HepG2 (cell line): Measurements from ENCODE around the gene FUT6. TPM values are rescaled to one million over a fixed set of nuclear protein-coding genes. Genes with fewer than 3 reads are reported as not detected.

Experiments used
- ARHGAP35 ChIP-seq: sonication (generic); formaldehyde crosslinking; IDR thresholded peaks from 2 replicates; pipeline ENCODE4 v1.9.0; 2022; ENCODE audit warnings: mild to moderate bottlenecking, inconsistent platforms, moderate library complexity, missing genetic modification reagents, borderline replicate concordance
- ATRX ChIP-seq: sonication (generic); formaldehyde crosslinking; IDR thresholded peaks from 2 replicates; pipeline ENCODE4 v1.4.0; 2020; ENCODE audit warnings: missing genetic modification reagents, borderline replicate concordance
- BCL6 ChIP-seq: IDR thresholded peaks from 2 replicates; pipeline ENCODE4 v1.6.1; 2016; ENCODE audit warnings: missing genetic modification reagents, missing compliant biosample characterization
- BHLHE40 ChIP-seq: IDR thresholded peaks from 2 replicates; pipeline ENCODE4 v1.6.1; 2011; ENCODE audit warnings: low read length, improper control_type of control experiment
- CSRNP2 ChIP-seq: sonication (generic); formaldehyde crosslinking; conservative IDR thresholded peaks from 2 replicates; pipeline ENCODE4 v1.8.0; 2022; ENCODE audit warnings: low read depth, missing genetic modification reagents
- ESRRA ChIP-seq: sonication (generic); formaldehyde crosslinking; IDR thresholded peaks from 2 replicates; pipeline ENCODE4 v1.5.1; 2020; ENCODE audit warnings: mild to moderate bottlenecking, low read depth, missing genetic modification reagents
- FOXP4 ChIP-seq: sonication (generic); formaldehyde crosslinking; IDR thresholded peaks from 2 replicates; pipeline ENCODE4 v1.4.0; 2020; ENCODE audit warnings: missing genetic modification reagents
- HMG20A ChIP-seq: IDR thresholded peaks from 2 replicates; pipeline ENCODE4 v1.6.1; 2016; ENCODE audit warnings: borderline replicate concordance
- KDM2A ChIP-seq: sonication (generic); formaldehyde crosslinking; IDR thresholded peaks from 2 replicates; pipeline ENCODE4 v1.4.0; 2020; ENCODE audit warnings: low read depth, missing genetic modification reagents, borderline replicate concordance
- KDM5A ChIP-seq: fragments of 200-600 bp; sonication (generic); IDR thresholded peaks from 2 replicates; pipeline ENCODE4 v1.7.0; 2018; ENCODE audit warnings: antibody characterized with exemption, mild to moderate bottlenecking, low read length, borderline replicate concordance
- MED8 ChIP-seq: sonication (generic); formaldehyde crosslinking; IDR thresholded peaks from 2 replicates; pipeline ENCODE4 v1.8.1; 2023; ENCODE audit warnings: mild to moderate bottlenecking, missing genetic modification reagents; ENCODE audit not compliant: insufficient replicate concordance
- SIN3B ChIP-seq: fragments of 150-350 bp; IDR thresholded peaks from 2 replicates; pipeline ENCODE4 v1.6.1; 2014; ENCODE audit warnings: low read length
- ZGPAT ChIP-seq: IDR thresholded peaks from 2 replicates; pipeline ENCODE4 v1.6.1; 2016; ENCODE audit warnings: mild to moderate bottlenecking
- ZHX1 ChIP-seq: sonication (generic); formaldehyde crosslinking; IDR thresholded peaks from 2 replicates; pipeline ENCODE4 v1.8.1; 2022; ENCODE audit warnings: low read depth, mild to moderate bottlenecking, missing genetic modification reagents
- ZNF124 ChIP-seq: sonication (generic); formaldehyde crosslinking; IDR thresholded peaks from 2 replicates; pipeline ENCODE4 v1.4.0; 2020; ENCODE audit warnings: missing genetic modification reagents
- ZNF292 ChIP-seq: sonication (generic); formaldehyde crosslinking; IDR thresholded peaks from 2 replicates; pipeline ENCODE4 v1.8.1; 2022; ENCODE audit warnings: mild to moderate bottlenecking, low read depth, missing genetic modification reagents, borderline replicate concordance
- ZNF749 ChIP-seq: sonication (generic); formaldehyde crosslinking; IDR thresholded peaks from 2 replicates; pipeline ENCODE4 v1.8.0; 2022; ENCODE audit warnings: mild to moderate bottlenecking, missing genetic modification reagents, moderate library complexity, borderline replicate concordance
- polyA plus RNA-seq, 8 experiments: library from polyadenylated mRNA; depleted of rRNA in 3 of 8; stranded (reverse) in 7 of 8; unstranded in 1 of 8; fragments of >200 nt; fragmentation: Illumina TruSeq in 4 of 8; extraction: Trizol in 4 of 8; gene quantifications; 2 replicates each; pipeline versions ENCODE4 v1.2.1 to v1.2.3, GENCODE V29; 2011 to 2016; ENCODE audit warnings: low read depth in 4 of 8, missing spikeins in 1 of 8, mixed read lengths in 1 of 8; ENCODE audit not compliant: insufficient read depth in 1 of 8
- total RNA-seq, 5 experiments: library from RNA; depleted of rRNA; stranded (reverse); fragments of >200 nt; fragmentation: Illumina TruSeq; extraction: Trizol; gene quantifications; 2 replicates each; pipeline ENCODE4 v1.2.3, GENCODE V29; 2016; ENCODE audit warnings: low read depth in 1 of 5
- TF ChIP-seq, protein P1 (sequence below): sonication (generic); formaldehyde crosslinking; IDR thresholded peaks from 2 replicates; pipeline ENCODE4 v1.9.0; 2022; ENCODE audit warnings: missing genetic modification reagents, mild to moderate bottlenecking, borderline replicate concordance

FUT6 gene
- total and polyA plus RNA-seq, 2 of the 13 experiments (the other 11 are each of a cell fraction or from before 2014, with no cell fraction given) = 8.2 to 27.7 TPM

DNA sequence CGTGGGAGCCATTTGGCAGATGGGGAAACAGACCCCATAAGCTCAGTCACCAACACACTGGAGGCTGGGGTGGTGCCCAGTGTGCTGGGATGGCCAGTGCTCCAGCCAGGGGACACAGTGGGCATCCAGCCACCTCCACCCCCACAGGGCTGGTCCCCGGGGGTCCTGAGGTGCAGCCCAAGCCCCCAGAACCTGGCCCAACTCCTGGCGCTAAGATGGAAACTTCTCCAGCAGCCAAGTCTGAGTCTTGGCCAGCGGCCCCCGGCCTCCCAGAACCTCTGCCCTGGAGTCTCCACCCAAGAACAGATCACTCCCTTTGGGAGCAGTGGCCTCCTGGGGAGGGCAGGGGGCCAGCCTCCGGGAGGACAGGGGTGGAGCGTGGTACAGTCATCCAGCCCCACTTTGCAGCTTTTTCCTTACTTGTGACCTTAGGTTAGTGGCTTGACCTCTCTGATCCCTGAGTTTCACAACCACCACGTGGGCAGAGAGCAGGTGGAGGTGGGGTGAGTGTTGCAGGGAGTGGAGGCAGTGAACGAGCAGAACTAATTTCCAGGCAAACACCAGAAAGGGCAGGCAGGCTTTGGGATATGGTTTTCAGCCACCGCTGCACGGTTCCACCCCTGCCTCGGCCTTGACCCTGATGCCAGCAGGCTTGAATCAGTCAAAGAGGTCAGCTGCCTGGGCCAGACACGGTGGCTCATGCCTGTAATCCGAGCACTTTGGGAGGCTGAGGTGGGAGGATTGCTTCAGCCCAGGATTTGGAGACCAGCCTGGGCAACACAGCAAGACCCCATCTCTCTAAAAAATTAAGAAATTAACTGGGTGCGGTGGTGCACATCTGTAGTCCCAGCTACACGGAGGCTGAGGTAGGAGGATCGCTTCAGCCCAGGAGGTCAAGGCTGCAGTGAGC lies 38.9 kb downstream of the FUT6 start (continued):
- peak; percentile 42; the same call in 1 of the 2 replicates for TF ChIP-seq ZHX1
- TF ChIP-seq BCL6 = peak; percentile 23; the same call in 1 of the 2 replicates
- no peak for TF ChIP-seq BHLHE40
- TF ChIP-seq SIN3B = no peak
- no peak for TF ChIP-seq CSRNP2 (CRISPR knock-in tag)
- peak; percentile 24; the same call in 1 of the 2 replicates for TF ChIP-seq ESRRA (CRISPR knock-in tag)
- TF ChIP-seq ATRX (CRISPR knock-in tag) = no peak
- TF ChIP-seq ZNF749 = no peak
- peak; percentile 28; the same call in 1 of the 2 replicates for TF ChIP-seq HMG20A
- TF ChIP-seq FOXP4 (CRISPR knock-in tag) = 0 out of 2 replicates have a peak, but pooled peaks have one; percentile 15
- peak; percentile 33; the same call in 1 of the 2 replicates for TF ChIP-seq KDM2A
- peak; percentile 29; the same call in 1 of the 2 replicates for TF ChIP-seq ZGPAT
- TF ChIP-seq ARHGAP35 = no peak
- TF ChIP-seq KDM5A = no peak
- TF ChIP-seq ZNF124 (CRISPR knock-in tag) = no peak
- peak; percentile 30 for TF ChIP-seq MED8 (CRISPR knock-in tag)
- TF ChIP-seq ZNF292 (CRISPR knock-in tag) = peak; percentile 80; the same call in 1 of the 2 replicates
- TF ChIP-seq, protein P1, sequence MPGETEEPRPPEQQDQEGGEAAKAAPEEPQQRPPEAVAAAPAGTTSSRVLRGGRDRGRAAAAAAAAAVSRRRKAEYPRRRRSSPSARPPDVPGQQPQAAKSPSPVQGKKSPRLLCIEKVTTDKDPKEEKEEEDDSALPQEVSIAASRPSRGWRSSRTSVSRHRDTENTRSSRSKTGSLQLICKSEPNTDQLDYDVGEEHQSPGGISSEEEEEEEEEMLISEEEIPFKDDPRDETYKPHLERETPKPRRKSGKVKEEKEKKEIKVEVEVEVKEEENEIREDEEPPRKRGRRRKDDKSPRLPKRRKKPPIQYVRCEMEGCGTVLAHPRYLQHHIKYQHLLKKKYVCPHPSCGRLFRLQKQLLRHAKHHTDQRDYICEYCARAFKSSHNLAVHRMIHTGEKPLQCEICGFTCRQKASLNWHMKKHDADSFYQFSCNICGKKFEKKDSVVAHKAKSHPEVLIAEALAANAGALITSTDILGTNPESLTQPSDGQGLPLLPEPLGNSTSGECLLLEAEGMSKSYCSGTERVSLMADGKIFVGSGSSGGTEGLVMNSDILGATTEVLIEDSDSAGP = peak; percentile 43; the same call in 1 of the 2 replicates
